MG63 (cell line): Measurements from ENCODE around the gene ANKRD16. TPM values are rescaled to one million over a fixed set of nuclear protein-coding genes. Genes with fewer than 3 reads are reported as not detected.
"Not testable (repeated sequence)": the region's sequence is repeated elsewhere in the genome, so short reads cannot be mapped to it uniquely, and the experiment has no call there.

ENCODE experiments used
- DNase-seq: peaks from one replicate; pipeline ENCODE4 v3.0.0-alpha.2; 2020
- H3K27me3 ChIP-seq: fragments of 250-450 bp; sonication (Bioruptor Pico); 2 replicates; pipeline ENCODE4 v1.5.1; 2020; ENCODE audit warnings: mild to moderate bottlenecking, moderate library complexity
- H3K36me3 ChIP-seq: fragments of 250-450 bp; sonication (Bioruptor Pico); 2 replicates; pipeline ENCODE4 v1.5.1; 2020; ENCODE audit warnings: mild to moderate bottlenecking, moderate library complexity
- H3K4me3 ChIP-seq: fragments of 250-450 bp; sonication (Bioruptor Pico); 2 replicates; pipeline ENCODE4 v1.5.1; 2020; ENCODE audit warnings: mild to moderate bottlenecking, moderate library complexity
- H3K9me3 ChIP-seq: fragments of 250-450 bp; sonication (Bioruptor Pico); 2 replicates; pipeline ENCODE4 v1.5.1; 2020; ENCODE audit warnings: mild to moderate bottlenecking, moderate library complexity
- total RNA-seq: library from RNA; depleted of rRNA; stranded (reverse); fragments of >200 nt; shearing (Covaris generic); gene quantifications from 2 replicates; pipeline ENCODE4 v1.2.3, GENCODE V29; 2014; ENCODE audit warnings: low replicate concordance

Gene ANKRD16
- total RNA-seq, 1 experiment from 2014 or later = 7.4 TPM

DNA sequence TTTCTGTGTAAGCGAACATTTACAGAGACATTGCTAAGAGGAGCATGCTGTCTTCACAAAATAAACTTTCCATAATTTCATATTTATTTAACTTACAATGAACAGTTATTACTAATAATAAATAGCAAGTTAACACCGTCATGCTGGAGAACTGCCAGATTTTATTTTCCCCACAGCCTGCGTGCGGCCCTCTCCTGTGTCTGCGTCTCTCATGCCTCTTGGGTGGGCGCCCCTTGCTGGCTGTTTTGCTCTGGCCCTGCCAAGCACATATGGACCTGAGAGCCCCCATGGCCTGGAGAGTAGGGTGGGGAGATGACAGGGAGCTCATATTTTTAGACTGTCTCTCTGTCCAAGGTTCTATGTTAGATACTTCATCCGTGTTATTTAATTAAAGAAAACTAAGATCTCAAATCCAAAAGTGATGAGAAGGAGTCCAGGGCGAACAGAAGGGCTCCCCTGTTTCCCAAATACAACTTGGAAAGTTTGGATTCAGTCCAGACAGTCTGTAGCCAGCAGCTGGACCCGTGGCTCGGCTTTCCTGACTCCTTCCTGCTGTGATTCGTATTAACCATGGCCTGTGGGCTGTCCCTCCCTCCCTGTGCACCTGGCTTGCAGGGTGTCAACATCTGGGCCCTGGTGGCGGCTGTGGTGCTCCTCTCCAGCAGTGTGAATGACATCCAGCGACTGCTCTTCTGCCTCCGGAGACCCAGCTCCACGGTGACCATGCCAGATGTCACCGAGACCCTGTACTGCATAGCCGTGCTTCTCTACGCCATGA is 20.8 kb upstream of the ANKRD16 start:
- Histone ChIP-seq H3K27me3 (no peaks in the 10 kb centered on the region), H3K36me3 (peaks cover 58% of the 10 kb centered on the region), H3K4me3 (no peak overlapping the region), H3K9me3 (no peaks in the 10 kb centered on the region)
- DNase-seq = no peak

DNA sequence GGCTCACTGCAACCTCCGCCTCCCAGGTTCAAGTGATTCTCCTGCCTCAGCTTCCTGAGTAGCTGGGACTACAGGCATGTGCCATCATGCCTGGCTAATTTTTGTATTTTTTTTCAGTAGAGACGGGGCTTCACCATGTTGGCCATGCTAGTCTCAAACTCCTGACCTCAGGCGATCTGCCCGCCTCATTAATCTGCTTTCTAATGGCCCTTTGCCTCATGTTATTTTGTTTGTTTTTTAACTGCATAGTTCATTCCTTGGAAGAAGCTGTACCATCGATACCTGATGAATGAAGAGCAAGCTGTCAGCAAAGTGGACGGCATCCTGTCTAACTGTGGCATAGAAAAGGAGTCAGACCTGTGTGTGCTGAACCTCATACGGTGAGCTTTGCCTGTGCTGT is 19.0 kb upstream of the ANKRD16 start:
- not testable (repeated sequence) for H3K4me3 ChIP-seq, DNase-seq, H3K9me3 ChIP-seq, H3K27me3 ChIP-seq
- H3K36me3 ChIP-seq = peaks cover 45% of the 10 kb centered on the region

GRCh38 chr10:5906651-5907050 is 17.0 kb upstream of the ANKRD16 start:
- peaks cover 38% of the 10 kb centered on the region for H3K36me3 ChIP-seq
- no peak for DNase-seq
- H3K4me3 ChIP-seq = no peak overlapping the region
- H3K9me3 ChIP-seq = no peaks in the 10 kb centered on the region
- H3K27me3 ChIP-seq = no peaks in the 10 kb centered on the region

DNA sequence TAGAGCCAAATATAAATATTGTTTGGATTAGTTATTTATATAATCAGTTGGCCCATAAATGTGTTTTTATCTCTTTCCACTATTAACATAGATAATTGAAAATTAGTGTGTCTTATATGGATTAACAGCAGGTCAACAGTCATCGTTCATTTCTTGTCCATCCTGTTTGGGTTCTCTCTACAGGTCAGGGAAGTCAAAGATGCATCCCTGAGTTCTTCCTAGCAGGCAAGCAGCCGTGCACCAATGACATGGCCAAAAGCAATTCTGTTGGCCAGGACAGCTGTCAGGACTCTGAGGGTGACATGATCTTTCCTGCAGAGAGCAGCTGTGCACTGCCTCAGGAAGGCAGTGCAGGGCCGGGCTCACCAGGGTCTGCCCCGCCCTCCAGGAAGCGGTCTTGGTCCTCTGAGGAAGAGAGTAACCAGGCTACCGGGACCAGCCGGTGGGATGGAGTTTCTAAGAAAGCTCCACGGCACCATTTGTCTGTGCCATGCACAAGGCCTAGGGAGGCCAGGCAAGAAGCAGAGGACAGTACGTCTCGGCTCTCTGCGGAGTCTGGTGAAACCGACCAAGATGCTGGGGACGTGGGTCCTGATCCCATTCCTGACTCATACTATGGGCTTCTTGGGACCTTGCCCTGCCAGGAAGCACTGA is 16.3 kb upstream of the ANKRD16 start:
- Histone ChIP-seq H3K36me3 (peaks cover 31% of the 10 kb centered on the region), H3K9me3 (no peaks in the 10 kb centered on the region), H3K4me3 (no peak overlapping the region), H3K27me3 (no peaks in the 10 kb centered on the region)
- DNase-seq = no peak

GRCh38 chr10:5904227-5904626 is 14.5 kb upstream of the ANKRD16 start:
- no peak overlapping the region for H3K4me3 ChIP-seq
- peaks cover 21% of the 10 kb centered on the region for H3K36me3 ChIP-seq
- H3K9me3 ChIP-seq = no peaks in the 10 kb centered on the region
- no peak for DNase-seq
- H3K27me3 ChIP-seq = no peaks in the 10 kb centered on the region

DNA sequence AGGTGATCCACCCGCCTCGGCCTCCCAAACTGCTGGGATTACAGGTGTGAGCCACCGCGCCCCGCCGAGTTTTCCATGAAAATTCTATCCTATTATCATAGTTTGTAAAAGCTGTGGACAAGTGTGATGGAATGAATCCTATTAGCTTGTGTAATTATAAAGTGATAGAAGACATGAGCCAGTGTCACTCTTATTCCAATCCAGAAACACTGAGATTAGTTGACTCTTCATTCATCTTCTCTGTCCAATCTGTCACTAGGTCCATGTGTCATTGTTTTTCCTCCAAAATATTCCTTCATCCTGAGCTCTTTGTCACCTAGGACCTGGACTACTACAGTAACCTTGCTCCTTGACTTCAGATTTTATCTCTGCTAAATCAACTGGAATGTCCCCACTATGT is 13.9 kb upstream of the ANKRD16 start:
- no peak for DNase-seq
- no peaks in the 10 kb centered on the region for H3K27me3 ChIP-seq
- peaks cover 16% of the 10 kb centered on the region for H3K36me3 ChIP-seq
- no peaks in the 10 kb centered on the region for H3K9me3 ChIP-seq
- H3K4me3 ChIP-seq = no peak overlapping the region

GRCh38 chr10:5902511-5903274 is 13.0 kb upstream of the ANKRD16 start:
- Histone ChIP-seq H3K36me3 (peaks cover 16% of the 10 kb centered on the region), H3K9me3 (no peaks in the 10 kb centered on the region), H3K27me3 (no peaks in the 10 kb centered on the region), H3K4me3 (no peak overlapping the region)
- DNase-seq = no peak

GRCh38 chr10:5900247-5900646 is 10.6 kb upstream of the ANKRD16 start:
- Histone ChIP-seq H3K27me3 (no peaks in the 10 kb centered on the region), H3K4me3 (no peak overlapping the region), H3K36me3 (peaks cover 20% of the 10 kb centered on the region), H3K9me3 (no peaks in the 10 kb centered on the region)
- DNase-seq = no peak

DNA sequence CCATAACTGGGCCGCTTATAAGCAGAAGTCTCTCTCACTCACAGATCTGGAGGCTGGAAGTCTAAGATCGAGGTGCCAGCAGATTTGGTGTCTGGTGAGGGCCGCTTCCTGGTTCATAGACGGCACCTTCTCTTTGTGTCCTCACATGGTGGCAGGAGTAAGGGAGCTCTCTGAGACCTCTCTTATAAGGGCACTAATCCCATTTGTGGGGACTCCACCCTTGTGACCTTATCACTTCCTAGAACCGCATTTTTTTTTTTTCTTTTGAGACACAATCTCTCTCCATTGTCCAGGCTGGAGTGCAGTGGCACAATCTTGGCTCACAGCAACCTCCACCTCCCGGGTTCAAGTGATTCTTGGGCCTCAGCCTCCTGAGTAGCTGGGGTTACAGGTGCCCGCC is 8.5 kb upstream of the ANKRD16 start:
- no peaks in the 10 kb centered on the region for H3K27me3 ChIP-seq
- DNase-seq = no peak
- H3K9me3 ChIP-seq = no peaks in the 10 kb centered on the region
- no peak overlapping the region for H3K4me3 ChIP-seq
- peaks cover 39% of the 10 kb centered on the region for H3K36me3 ChIP-seq

DNA sequence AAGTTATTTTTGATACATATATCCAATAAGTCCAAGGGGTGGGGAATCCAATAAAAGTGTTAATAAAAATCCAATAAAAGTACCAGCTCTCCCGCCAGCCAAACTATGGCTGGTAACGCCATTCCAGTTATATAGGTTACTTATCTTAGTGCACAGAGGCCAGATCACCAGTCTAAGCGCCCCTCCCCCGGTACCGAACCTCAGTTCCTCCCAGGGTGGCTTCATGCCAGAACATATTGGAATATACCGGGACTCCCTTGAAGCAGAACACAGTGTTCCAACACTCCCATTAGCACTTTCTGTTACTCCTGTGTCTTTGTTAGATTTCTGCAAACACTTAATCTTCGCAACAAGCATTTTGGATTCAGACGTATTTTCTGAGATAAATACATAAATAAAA is 7.8 kb upstream of the ANKRD16 start:
- H3K36me3 ChIP-seq = peaks cover 40% of the 10 kb centered on the region
- no peaks in the 10 kb centered on the region for H3K9me3 ChIP-seq
- no peak for DNase-seq

DNA sequence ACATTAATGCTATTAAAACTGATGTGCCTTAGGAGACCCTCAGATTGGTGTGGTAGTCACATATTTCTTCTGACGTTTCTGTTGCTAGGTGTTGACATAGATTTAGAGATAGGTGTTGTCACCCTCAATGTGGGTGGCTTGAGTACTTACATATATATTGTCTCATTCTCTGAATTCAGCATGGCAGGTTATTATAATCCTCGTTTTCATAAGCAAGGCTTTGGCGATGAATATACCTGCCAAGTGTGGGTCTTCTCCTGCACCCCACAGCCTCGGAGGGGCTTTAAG is 7.3 kb upstream of the ANKRD16 start:
- H3K9me3 ChIP-seq = no peaks in the 10 kb centered on the region
- no peak overlapping the region for H3K4me3 ChIP-seq
- H3K36me3 ChIP-seq = peaks cover 45% of the 10 kb centered on the region
- H3K27me3 ChIP-seq = no peaks in the 10 kb centered on the region
- DNase-seq = no peak

More for the DNA sequence above, 7.8 kb upstream of the ANKRD16 start:
- Histone ChIP-seq H3K27me3 (no peaks in the 10 kb centered on the region), H3K4me3 (no peak overlapping the region)

GRCh38 chr10:5896208-5897052 is 6.7 kb upstream of the ANKRD16 start:
- Histone ChIP-seq H3K9me3 (no peaks in the 10 kb centered on the region), H3K4me3 (no peak overlapping the region), H3K36me3 (peaks cover 49% of the 10 kb centered on the region), H3K27me3 (no peaks in the 10 kb centered on the region)
- DNase-seq = no peak

DNA sequence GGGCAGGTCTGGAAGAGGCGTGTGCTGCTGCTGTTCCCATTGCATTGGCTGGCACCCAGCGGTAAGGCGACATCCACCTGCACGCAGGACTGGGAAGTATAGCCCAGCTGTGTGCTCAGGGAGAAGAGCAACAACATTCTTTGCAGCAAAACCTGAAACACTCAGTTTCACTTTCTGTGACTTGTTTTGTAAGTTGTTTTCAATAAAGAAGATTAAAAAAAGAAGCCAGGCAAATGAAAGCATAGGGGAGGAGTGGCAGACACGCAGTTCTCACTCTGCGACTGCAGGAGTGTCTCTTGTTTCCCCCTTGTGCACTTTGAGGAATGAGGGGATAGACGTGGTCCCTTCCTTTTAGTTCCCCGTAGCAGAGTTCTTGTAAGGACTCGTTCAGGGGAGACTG is 6.1 kb upstream of the ANKRD16 start:
- no peak for DNase-seq
- H3K9me3 ChIP-seq = no peaks in the 10 kb centered on the region
- H3K4me3 ChIP-seq = no peak overlapping the region
- peaks cover 49% of the 10 kb centered on the region for H3K36me3 ChIP-seq
- H3K27me3 ChIP-seq = no peaks in the 10 kb centered on the region

DNA sequence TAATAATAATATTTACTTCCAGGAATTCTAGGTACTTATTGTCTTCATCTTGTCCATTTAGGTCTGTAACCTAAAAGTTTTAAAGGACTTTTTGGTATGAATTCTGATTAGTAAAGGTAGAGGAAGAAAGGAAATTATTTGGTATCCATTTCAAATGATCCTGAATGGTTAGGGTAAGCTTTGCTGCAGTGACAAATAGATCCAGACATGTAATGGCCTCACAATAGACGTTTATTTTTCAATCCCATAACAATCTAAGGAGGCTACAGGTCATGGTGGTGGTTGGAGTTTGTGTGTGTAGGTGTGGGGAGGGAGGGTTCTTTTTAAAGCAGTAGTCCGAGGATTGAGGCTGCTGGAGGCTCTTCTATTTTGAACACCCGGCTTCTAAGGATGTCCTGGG is 5.7 kb upstream of the ANKRD16 start:
- no peak for DNase-seq
- Histone ChIP-seq H3K36me3 (peaks cover 49% of the 10 kb centered on the region), H3K4me3 (no peak overlapping the region), H3K9me3 (no peaks in the 10 kb centered on the region), H3K27me3 (no peaks in the 10 kb centered on the region)

- DNase-seq = no peak
- H3K9me3 ChIP-seq = no peaks in the 10 kb centered on the region
- H3K4me3 ChIP-seq = no peak overlapping the region
- H3K27me3 ChIP-seq = no peaks in the 10 kb centered on the region
- H3K36me3 ChIP-seq = peaks cover 48% of the 10 kb centered on the region
Measured at GRCh38 chr10:5894873-5895272, 5.2 kb upstream of the ANKRD16 start.

GRCh38 chr10:5894403-5894802 is 4.7 kb upstream of the ANKRD16 start:
- Histone ChIP-seq H3K27me3 (no peaks in the 10 kb centered on the region), H3K9me3 (no peaks in the 10 kb centered on the region), H3K36me3 (peaks cover 46% of the 10 kb centered on the region), H3K4me3 (no peak overlapping the region)
- no peak for DNase-seq

- Histone ChIP-seq H3K4me3 (no peak overlapping the region), H3K27me3 (no peaks in the 10 kb centered on the region), H3K9me3 (no peaks in the 10 kb centered on the region), H3K36me3 (peaks cover 46% of the 10 kb centered on the region)
- DNase-seq = no peak
Measured at GRCh38 chr10:5893321-5893720, 3.6 kb upstream of the ANKRD16 start.
